PFSK-1 (cell line): Measurements from ENCODE around the gene KRTAP10-11.

Experiments
- FOXP2 ChIP-seq: optimal IDR thresholded peaks from 2 replicates; pipeline ENCODE3; 2011; ENCODE audit warnings: borderline replicate concordance, control low read depth, inconsistent platforms; ENCODE audit not compliant: insufficient read depth; ENCODE audit errors: extremely low read length, extremely low read depth
- POLR2AphosphoS5 ChIP-seq: IDR thresholded peaks from 2 replicates; pipeline ENCODE4 v1.6.1; 2012; ENCODE audit warnings: low read depth, mild to moderate bottlenecking, control low read depth, low read length, moderate library complexity
- SIN3A ChIP-seq: IDR thresholded peaks from 2 replicates; pipeline ENCODE4 v1.6.1; 2012; ENCODE audit warnings: mild to moderate bottlenecking, low read length, moderate library complexity, borderline replicate concordance; ENCODE audit not compliant: insufficient read depth
- TAF1 ChIP-seq: IDR thresholded peaks from 2 replicates; pipeline ENCODE4 v1.6.1; 2012; ENCODE audit warnings: low read length, control low read depth, borderline replicate concordance; ENCODE audit not compliant: insufficient read depth
- TF ChIP-seq, protein P1 (sequence below), 2 experiments: IDR thresholded peaks; 2 replicates each; pipeline versions ENCODE4 v1.6.1 to v1.8.0; 2011 to 2012; ENCODE audit warnings: low read depth in 2 of 2, low read length in 2 of 2, control low read depth in 1 of 2, inconsistent platforms in 1 of 2, mild to moderate bottlenecking in 1 of 2, moderate library complexity in 1 of 2; ENCODE audit not compliant: insufficient read depth in 1 of 2

Gene KRTAP10-11

GRCh38 chr21:44682580-44683151 is 36.5 kb downstream of the KRTAP10-11 start:
- TF ChIP-seq, protein P1, sequence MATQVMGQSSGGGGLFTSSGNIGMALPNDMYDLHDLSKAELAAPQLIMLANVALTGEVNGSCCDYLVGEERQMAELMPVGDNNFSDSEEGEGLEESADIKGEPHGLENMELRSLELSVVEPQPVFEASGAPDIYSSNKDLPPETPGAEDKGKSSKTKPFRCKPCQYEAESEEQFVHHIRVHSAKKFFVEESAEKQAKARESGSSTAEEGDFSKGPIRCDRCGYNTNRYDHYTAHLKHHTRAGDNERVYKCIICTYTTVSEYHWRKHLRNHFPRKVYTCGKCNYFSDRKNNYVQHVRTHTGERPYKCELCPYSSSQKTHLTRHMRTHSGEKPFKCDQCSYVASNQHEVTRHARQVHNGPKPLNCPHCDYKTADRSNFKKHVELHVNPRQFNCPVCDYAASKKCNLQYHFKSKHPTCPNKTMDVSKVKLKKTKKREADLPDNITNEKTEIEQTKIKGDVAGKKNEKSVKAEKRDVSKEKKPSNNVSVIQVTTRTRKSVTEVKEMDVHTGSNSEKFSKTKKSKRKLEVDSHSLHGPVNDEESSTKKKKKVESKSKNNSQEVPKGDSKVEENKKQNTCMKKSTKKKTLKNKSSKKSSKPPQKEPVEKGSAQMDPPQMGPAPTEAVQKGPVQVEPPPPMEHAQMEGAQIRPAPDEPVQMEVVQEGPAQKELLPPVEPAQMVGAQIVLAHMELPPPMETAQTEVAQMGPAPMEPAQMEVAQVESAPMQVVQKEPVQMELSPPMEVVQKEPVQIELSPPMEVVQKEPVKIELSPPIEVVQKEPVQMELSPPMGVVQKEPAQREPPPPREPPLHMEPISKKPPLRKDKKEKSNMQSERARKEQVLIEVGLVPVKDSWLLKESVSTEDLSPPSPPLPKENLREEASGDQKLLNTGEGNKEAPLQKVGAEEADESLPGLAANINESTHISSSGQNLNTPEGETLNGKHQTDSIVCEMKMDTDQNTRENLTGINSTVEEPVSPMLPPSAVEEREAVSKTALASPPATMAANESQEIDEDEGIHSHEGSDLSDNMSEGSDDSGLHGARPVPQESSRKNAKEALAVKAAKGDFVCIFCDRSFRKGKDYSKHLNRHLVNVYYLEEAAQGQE (IDR thresholded peaks at IDR 0.05; ENCODE audit: insufficient read depth in 1 of 2, low read depth in 2 of 2, low read length in 2 of 2), result no peak

GRCh38 chr21:44684077-44684476 is 37.9 kb downstream of the KRTAP10-11 start:
- TF ChIP-seq SIN3A, result no peak

DNA sequence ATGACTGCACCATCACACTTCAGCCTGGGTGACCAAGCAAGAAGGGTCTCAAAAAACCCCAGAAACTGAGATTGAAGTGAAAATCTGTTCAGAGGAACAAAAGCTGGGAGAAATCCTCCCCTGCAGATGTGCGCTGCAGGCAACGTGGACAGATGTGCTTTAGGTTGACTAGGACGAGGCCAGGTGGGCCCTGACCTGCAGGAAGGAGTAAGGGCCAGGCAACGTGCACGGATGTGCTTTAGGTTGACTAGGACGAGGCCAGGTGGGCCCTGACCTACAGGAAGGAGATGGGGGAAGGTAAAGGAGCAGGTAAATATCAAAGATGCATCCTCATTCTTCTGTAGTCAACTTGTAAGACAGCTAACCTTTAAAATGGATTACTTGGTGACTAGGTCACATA is 38.3 kb downstream of the KRTAP10-11 start:
- no peak for TF ChIP-seq TAF1
- TF ChIP-seq, protein P1 (IDR thresholded peaks at IDR 0.05; ENCODE audit: insufficient read depth in 1 of 2, low read depth in 2 of 2, low read length in 2 of 2), result no peak
- TF ChIP-seq FOXP2, result no peak

- TF ChIP-seq SIN3A (no peak), FOXP2 (no peak), TAF1 (no peak), POLR2AphosphoS5 (no peak)
- TF ChIP-seq, protein P1 (IDR thresholded peaks at IDR 0.05; ENCODE audit: insufficient read depth in 1 of 2, low read depth in 2 of 2, low read length in 2 of 2), result no peak
Measured at GRCh38 chr21:44686000-44686781, 40.0 kb downstream of the KRTAP10-11 start.

DNA sequence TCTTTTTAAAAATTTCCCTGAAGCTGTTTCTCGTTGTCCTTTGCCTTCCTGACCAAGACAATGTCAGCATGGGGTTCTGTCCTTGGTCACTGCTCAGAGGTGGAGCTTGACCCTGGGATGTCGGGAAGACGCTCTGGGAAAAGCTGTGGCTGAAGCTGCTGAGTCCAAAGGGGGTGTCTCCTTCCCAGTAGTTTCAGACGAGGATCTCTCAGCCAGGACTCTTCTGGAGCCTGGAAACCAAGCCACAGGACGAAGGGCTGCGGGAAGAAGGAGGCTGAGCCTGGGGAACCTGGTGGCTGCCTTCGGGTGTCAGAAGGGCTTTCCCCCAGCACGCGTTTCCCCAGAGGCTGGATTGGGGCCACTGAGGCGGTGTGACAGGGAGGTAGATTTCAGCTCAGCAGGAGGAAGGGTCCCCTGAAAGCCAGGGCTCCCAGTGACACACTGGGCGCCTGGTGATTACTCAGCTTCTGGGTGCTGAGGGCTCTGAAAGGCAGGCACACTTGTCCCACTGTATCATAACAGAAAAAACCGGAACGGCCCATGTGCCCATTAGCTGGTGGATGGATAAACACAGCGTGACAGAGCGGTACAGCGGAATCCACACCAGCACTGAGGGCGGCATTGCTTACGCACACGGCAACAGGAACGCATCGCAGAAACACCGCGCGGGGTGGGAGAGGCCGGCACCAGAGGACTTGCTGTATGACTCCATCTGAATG is 40.8 kb downstream of the KRTAP10-11 start:
- TF ChIP-seq SIN3A, result no peak
- TF ChIP-seq POLR2AphosphoS5, result no peak
- TF ChIP-seq FOXP2, result no peak
- TF ChIP-seq, protein P1 (IDR thresholded peaks at IDR 0.05; ENCODE audit: insufficient read depth in 1 of 2, low read depth in 2 of 2, low read length in 2 of 2), result no peak
